Ishikawa (cell line): ENCODE measurements around the gene FAM216B.

ENCODE experiments used
- EGR1 ChIP-seq: IDR thresholded peaks from 2 replicates; pipeline ENCODE4 v1.6.1; 2012
- EP300 ChIP-seq: IDR thresholded peaks from 2 replicates; pipeline ENCODE4 v1.6.1; 2012; ENCODE audit warnings: borderline replicate concordance
- MAX ChIP-seq: IDR thresholded peaks from 2 replicates; pipeline ENCODE4 v1.6.1; 2012
- TAF1 ChIP-seq: IDR thresholded peaks from 2 replicates; pipeline ENCODE4 v1.6.1; 2012; ENCODE audit warnings: low read depth, mild to moderate bottlenecking
- TCF12 ChIP-seq: IDR thresholded peaks from 2 replicates; pipeline ENCODE4 v1.6.1; 2012; ENCODE audit warnings: low read depth
- USF1 ChIP-seq: IDR thresholded peaks from 2 replicates; pipeline ENCODE4 v1.6.1; 2012

GRCh38 chr13:42751693-42752092 lies 29.7 kb upstream of the FAM216B start:
- TF ChIP-seq USF1 (no peak), EGR1 (no peak), TAF1 (no peak), EP300 (no peak), TCF12 (no peak), MAX (no peak)
